Measurements from ENCODE around the gene UBL4B.
A peak's percentile ranks its signal among the peaks of the same experiment; 100 is the strongest.

The UBL4B gene

GRCh38 chr1:110085671-110086070, 26.6 kb upstream of the UBL4B start:
- DNase-seq: no peak

GRCh38 chr1:110086961-110087360, 25.3 kb upstream of the UBL4B start:
- no peak for DNase-seq

DNA sequence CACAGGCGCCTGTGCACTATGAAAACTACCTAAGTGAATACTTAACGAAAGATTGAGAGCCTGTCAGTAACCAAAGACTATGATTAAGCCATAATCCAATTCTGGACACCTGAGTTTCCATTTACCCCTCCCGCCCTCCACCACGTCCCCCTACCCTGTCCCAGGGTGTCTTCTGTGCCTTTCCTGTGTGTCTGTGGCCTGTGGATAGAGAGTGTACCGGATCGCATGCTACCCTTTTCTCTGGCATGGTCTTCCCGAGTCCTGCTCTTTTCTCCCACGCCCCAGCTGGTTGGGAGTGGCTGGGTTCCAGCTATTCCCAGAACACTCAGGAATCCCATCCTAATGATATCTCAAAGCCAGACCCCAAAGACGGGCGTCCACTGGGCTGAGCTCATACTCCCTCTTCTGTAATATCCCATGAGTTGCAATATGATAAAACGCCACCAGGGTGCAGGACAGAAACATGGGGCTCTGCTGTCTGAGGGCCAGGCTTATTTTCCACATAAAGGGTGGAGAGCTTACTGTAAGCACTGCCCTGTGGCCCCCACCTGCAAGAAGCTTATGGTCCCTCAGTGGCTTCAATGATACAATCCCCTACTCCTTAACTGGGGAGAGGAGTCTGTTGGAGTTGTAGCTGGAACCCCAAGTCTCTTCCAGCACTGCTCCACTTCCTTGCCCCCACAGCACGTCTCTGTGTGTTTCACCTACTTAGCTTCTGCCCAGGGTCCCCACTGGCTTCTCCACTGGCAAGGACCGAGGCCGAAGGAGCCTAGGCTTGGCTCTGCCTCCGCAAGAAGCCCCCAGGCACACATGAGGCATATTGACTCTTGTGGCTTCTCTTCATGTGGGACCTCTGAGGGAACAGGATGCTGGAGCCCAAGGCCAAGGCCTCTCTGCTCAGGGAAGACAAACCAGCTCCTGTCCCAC, 24.2 kb upstream of the UBL4B start:
- DNase-seq: peak in 1 of 2 experiments; percentile 36

- DNase-seq: no peak
Observed at GRCh38 chr1:110088739-110089316, 23.4 kb upstream of the UBL4B start.

DNA sequence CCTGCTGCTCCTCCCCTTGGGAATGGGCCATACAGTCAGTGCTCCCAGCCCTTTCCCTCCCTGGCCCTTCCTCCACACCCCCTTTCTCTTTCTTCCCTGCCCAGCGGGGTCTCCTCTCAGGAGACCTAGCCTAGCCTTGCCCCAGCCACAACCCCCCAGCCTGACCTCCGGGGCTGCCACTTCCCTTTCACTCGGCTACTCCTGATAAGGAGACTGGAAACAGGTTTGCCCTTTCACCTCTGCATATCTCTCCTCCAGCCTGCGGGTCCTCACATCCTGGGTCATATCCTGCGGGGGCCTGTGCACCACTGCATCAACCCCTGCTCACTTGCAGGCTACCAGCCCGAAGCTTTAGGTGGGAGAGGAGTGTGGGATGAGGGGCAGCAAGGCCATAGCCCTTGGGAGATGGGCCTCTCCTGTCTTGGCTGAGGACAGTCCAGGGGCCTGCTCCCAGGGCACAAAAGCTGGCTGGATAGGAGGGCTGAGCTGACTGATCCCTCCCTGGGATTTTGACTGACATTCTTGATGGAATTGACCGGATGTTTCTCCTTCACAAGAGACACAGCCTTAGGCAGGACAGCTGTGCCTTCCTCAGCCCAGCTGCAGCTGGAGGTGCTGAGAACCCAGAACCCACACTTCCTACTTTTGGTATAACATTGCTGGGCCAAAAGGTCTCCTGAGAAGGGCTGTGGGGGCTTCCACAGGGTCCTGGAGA, 22.5 kb upstream of the UBL4B start:
- no peak for DNase-seq

- DNase-seq: no peak
Observed at GRCh38 chr1:110091381-110091780, 20.9 kb upstream of the UBL4B start.

DNA sequence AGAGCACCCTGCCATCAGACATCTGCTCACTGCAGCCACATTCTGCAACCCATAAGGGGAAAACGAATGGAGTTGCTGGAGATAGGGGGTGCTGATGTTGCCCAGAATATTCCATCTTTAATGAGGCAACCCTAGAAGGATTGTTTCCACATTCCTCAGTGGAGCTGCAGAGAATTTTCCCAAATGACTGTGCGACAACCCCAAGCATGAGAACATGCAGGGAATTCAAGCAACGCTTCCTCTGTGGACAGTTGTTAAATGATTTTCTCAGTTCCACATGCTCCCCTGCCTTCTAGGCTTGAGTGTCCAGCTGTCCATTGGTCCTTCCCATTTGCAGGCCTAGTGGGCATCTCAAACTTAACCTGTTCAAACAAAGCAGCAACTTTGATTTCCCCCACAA, 20.5 kb upstream of the UBL4B start:
- DNase-seq: no peak

DNA sequence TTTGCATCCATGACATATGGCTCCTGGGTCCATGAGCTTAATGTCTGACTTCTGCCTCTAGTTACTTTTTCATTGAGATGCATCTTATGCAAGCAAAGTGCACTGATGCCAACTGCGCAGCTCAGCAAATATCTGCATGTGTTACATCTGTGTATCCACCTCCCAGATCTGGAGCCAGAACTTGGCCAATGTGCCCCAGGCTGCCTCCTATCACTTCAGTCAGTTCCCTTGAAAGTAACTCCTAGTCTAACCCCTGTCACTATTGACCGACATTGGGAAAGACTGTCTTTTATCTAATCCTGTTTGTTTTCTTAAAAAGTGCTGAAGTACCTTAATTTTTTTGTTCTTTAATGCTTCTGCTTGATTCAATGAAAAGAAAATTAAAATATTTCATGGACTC, 19.3 kb upstream of the UBL4B start:
- DNase-seq: no peak

- no peak for DNase-seq
Observed at GRCh38 chr1:110094931-110095654, 17.1 kb upstream of the UBL4B start.

DNA sequence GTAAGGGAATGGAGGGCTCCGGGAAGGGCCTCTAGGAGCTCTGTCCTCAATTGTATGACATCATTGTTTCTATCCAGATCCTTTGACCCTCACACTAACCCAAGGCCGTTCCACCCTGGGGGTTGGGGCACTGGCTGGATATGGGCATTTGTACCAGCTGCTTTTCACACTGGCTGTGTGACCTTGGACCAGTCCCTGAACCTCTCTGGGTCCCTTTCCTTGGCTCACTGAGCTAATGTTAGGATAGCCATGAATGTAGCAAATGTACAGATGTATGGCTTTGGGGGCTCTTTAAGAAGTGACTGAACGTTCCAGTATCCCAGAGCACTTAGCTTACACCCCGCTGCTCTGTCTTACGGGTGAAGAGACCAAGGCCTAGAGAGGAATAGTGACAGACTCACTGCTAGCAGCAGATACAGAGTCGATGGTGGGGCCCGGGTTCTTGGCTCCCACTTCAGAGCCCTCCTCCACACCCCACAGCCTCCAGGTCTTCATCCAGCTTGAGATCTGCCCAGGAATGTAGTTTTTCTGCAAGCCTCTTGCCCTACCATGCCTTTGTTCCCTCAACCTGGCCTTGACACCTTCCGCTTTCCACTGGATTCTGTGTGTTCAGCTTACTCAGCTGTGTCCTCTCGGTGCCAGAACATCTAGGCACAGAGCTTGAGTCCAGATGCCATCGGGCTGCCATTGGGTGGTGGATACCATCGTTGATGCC, 14.6 kb upstream of the UBL4B start:
- DNase-seq: no peak

- no peak for DNase-seq
Observed at GRCh38 chr1:110098222-110099026, 13.8 kb upstream of the UBL4B start.

- DNase-seq: no peak
Observed at GRCh38 chr1:110100335-110100734, 11.9 kb upstream of the UBL4B start.

DNA sequence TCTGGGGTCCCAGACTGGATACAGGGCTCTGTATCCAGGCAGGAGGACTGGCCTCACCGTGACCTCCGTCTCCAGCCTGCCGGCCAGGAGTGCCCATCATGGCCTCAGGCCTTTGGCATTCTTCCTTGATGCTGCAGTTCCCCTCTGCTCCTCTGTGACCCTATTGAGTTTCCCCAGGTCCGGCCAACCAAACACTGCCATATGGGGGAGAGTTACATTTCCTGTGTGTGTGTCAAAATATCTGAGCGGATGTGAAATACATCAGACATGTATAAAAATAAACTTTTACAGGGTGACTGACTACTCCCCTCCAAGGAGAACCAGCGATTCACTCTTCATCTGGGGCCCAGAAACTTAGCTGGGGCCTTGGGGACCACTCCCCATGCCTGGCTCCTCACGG, 10.2 kb upstream of the UBL4B start:
- no peak for DNase-seq

GRCh38 chr1:110106013-110106941, 6.0 kb upstream of the UBL4B start:
- DNase-seq: peak in 1 of 2 experiments; percentile 43

- no peak for DNase-seq
Observed at GRCh38 chr1:110107867-110108469, 4.3 kb upstream of the UBL4B start.

- DNase-seq: no peak
Observed at GRCh38 chr1:110111081-110111480, 1.2 kb upstream of the UBL4B start.

- DNase-seq: no peak
Observed at GRCh38 chr1:110112656-110113055, 413 bp downstream of the UBL4B start.

DNA sequence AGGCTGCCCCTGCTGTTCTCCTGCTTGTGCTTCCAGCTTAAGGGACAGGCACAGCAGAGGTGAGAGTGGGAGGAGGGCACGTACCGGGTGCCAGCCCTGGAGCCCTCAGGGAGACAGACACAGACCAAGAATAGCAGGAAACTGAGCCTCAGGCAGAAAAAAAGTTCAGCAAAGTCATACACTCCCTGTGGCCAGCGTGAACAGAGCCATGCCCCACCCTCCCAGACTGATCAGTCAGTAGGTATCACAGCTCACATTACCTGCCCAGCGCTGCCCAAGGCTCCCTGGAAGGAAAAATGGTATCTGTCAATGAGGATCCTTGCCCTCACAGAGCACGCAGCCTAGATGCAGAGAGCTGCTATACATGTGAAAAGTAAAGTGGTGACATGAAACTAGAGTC, 1.3 kb downstream of the UBL4B start:
- no peak for DNase-seq

DNA sequence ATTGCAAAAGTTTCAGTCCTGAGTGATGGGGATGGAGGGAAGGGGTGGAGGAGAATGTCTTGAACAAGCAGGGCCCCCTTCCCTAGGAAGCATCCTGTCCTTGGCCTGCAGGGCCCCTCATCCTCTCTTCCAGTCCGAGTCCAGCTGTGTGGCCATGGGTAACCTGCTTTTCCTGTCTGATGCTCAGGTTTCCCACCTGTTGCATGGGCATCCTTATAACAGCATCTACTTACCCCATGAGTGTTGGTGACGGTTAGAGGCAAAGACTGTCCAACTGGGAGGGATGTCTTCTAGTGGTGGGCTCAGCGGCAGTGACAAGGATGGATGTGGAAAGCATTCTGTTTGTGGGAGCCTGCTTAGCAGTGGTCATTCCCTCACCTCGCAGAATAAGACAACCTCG, 1.9 kb downstream of the UBL4B start:
- DNase-seq: no peak

GRCh38 chr1:110114784-110115183, 2.5 kb downstream of the UBL4B start:
- DNase-seq: no peak

Measured in SW 1271 (cell line).